Neural crest cell (in vitro differentiated cells): Measurements from ENCODE around the gene U2AF1. TPM values are rescaled to one million over a fixed set of nuclear protein-coding genes. Genes with fewer than 3 reads are reported as not detected.
"Not testable (repeated sequence)": the region's sequence is repeated elsewhere in the genome, so short reads cannot be mapped to it uniquely, and the experiment has no call there.

Experiments used
- DNase-seq: peaks from one replicate; pipeline ENCODE4 v3.0.0; 2021; ENCODE audit warnings: low read depth, mixed read lengths, low spot score
- H3K27ac Mint-ChIP-seq: one replicate; pipeline ENCODE4 v1.8.0; 2021; ENCODE audit warnings: mild to moderate bottlenecking, mixed read lengths; ENCODE audit not compliant: unreplicated experiment
- H3K27me3 Mint-ChIP-seq: 2 replicates; pipeline ENCODE4 v1.8.0; 2021; ENCODE audit warnings: low read depth, mild to moderate bottlenecking, mixed read lengths
- H3K36me3 Mint-ChIP-seq: 2 replicates; pipeline ENCODE4 v1.8.0; 2021; ENCODE audit warnings: low read depth, mild to moderate bottlenecking, mixed read lengths
- H3K4me1 Mint-ChIP-seq: 2 replicates; pipeline ENCODE4 v1.8.0; 2021; ENCODE audit warnings: mixed read lengths
- H3K4me3 Mint-ChIP-seq: one replicate; pipeline ENCODE4 v1.8.0; 2021; ENCODE audit warnings: mild to moderate bottlenecking, mixed read lengths
- H3K9me3 Mint-ChIP-seq: 2 replicates; pipeline ENCODE4 v1.8.0; 2021; ENCODE audit warnings: mixed read lengths
- total RNA-seq: library from RNA; stranded (reverse); gene quantifications from 2 replicates; pipeline ENCODE4 v1.2.1, GENCODE V29; 2021

Gene U2AF1
- total RNA-seq, 1 donor from 2014 or later: 17.6 TPM

GRCh38 chr21:43107794-43108137 lies 396 bp upstream of the U2AF1 start:
- H3K27me3 Mint-ChIP-seq, DNase-seq, H3K36me3 Mint-ChIP-seq, H3K4me1 Mint-ChIP-seq, H3K9me3 Mint-ChIP-seq, H3K27ac Mint-ChIP-seq, H3K4me3 Mint-ChIP-seq: not testable (repeated sequence)

GRCh38 chr21:43104642-43105041 lies 2.7 kb downstream of the U2AF1 start:
- H3K4me1 Mint-ChIP-seq, DNase-seq, H3K4me3 Mint-ChIP-seq, H3K27me3 Mint-ChIP-seq, H3K36me3 Mint-ChIP-seq, H3K27ac Mint-ChIP-seq, H3K9me3 Mint-ChIP-seq: not testable (repeated sequence)

- H3K36me3 Mint-ChIP-seq, H3K9me3 Mint-ChIP-seq, H3K27me3 Mint-ChIP-seq, H3K4me1 Mint-ChIP-seq, DNase-seq, H3K4me3 Mint-ChIP-seq, H3K27ac Mint-ChIP-seq: not testable (repeated sequence)
Observed at GRCh38 chr21:43102281-43102680, 5.1 kb downstream of the U2AF1 start.

GRCh38 chr21:43101676-43102075 lies 5.7 kb downstream of the U2AF1 start:
- not testable (repeated sequence) for H3K4me1 Mint-ChIP-seq, H3K4me3 Mint-ChIP-seq, H3K27me3 Mint-ChIP-seq, H3K27ac Mint-ChIP-seq, H3K9me3 Mint-ChIP-seq, DNase-seq, H3K36me3 Mint-ChIP-seq

GRCh38 chr21:43101000-43101399 lies 6.4 kb downstream of the U2AF1 start:
- not testable (repeated sequence) for H3K27ac Mint-ChIP-seq, H3K27me3 Mint-ChIP-seq, H3K36me3 Mint-ChIP-seq, H3K4me3 Mint-ChIP-seq, DNase-seq, H3K4me1 Mint-ChIP-seq, H3K9me3 Mint-ChIP-seq

- not testable (repeated sequence) for H3K27me3 Mint-ChIP-seq, H3K27ac Mint-ChIP-seq, DNase-seq, H3K36me3 Mint-ChIP-seq, H3K4me1 Mint-ChIP-seq, H3K4me3 Mint-ChIP-seq, H3K9me3 Mint-ChIP-seq
Observed at GRCh38 chr21:43091979-43092614, 15.3 kb downstream of the U2AF1 start.

GRCh38 chr21:43090947-43091346 lies 16.4 kb downstream of the U2AF1 start:
- H3K4me3 Mint-ChIP-seq, H3K4me1 Mint-ChIP-seq, H3K27ac Mint-ChIP-seq, H3K27me3 Mint-ChIP-seq, DNase-seq, H3K9me3 Mint-ChIP-seq, H3K36me3 Mint-ChIP-seq: not testable (repeated sequence)

- H3K4me3 Mint-ChIP-seq, H3K27me3 Mint-ChIP-seq, H3K36me3 Mint-ChIP-seq, H3K4me1 Mint-ChIP-seq, DNase-seq, H3K9me3 Mint-ChIP-seq, H3K27ac Mint-ChIP-seq: not testable (repeated sequence)
Observed at GRCh38 chr21:43089463-43089862, 17.9 kb downstream of the U2AF1 start.

- not testable (repeated sequence) for H3K4me1 Mint-ChIP-seq, H3K36me3 Mint-ChIP-seq, H3K4me3 Mint-ChIP-seq, DNase-seq, H3K27ac Mint-ChIP-seq, H3K9me3 Mint-ChIP-seq, H3K27me3 Mint-ChIP-seq
Observed at GRCh38 chr21:43082587-43083300, 24.6 kb downstream of the U2AF1 start.

- not testable (repeated sequence) for H3K36me3 Mint-ChIP-seq, H3K4me1 Mint-ChIP-seq, H3K27ac Mint-ChIP-seq, H3K27me3 Mint-ChIP-seq, DNase-seq, H3K9me3 Mint-ChIP-seq, H3K4me3 Mint-ChIP-seq
Observed at GRCh38 chr21:43076643-43077042, 30.7 kb downstream of the U2AF1 start.

GRCh38 chr21:43076023-43076637 lies 31.2 kb downstream of the U2AF1 start:
- not testable (repeated sequence) for H3K27me3 Mint-ChIP-seq, H3K4me3 Mint-ChIP-seq, H3K36me3 Mint-ChIP-seq, DNase-seq, H3K4me1 Mint-ChIP-seq, H3K9me3 Mint-ChIP-seq, H3K27ac Mint-ChIP-seq

- H3K9me3 Mint-ChIP-seq, H3K36me3 Mint-ChIP-seq, DNase-seq, H3K27me3 Mint-ChIP-seq, H3K4me3 Mint-ChIP-seq, H3K27ac Mint-ChIP-seq, H3K4me1 Mint-ChIP-seq: not testable (repeated sequence)
Observed at GRCh38 chr21:43075170-43076022, 32.0 kb downstream of the U2AF1 start, which contains the start of gene CBS. Gene CBS (minus strand): TSS chr21:43075835. CDS start chr21:43072193, 3,642 bp downstream.

GRCh38 chr21:43074401-43075169 lies 32.8 kb downstream of the U2AF1 start:
- DNase-seq: not testable (repeated sequence)

More at GRCh38 chr21:43074401-43075169, 32.8 kb downstream of the U2AF1 start:
- not testable (repeated sequence) for H3K36me3 Mint-ChIP-seq, H3K27ac Mint-ChIP-seq, H3K4me1 Mint-ChIP-seq, H3K9me3 Mint-ChIP-seq, H3K27me3 Mint-ChIP-seq, H3K4me3 Mint-ChIP-seq
